22Rv1 (cell line): ENCODE data around the gene SLC38A4.

ENCODE experiments used
- H3K27ac ChIP-seq: fragments of 450-650 bp; 2 replicates; pipeline ENCODE4 v1.5.1; 2017
- CTCF ChIP-seq: fragments of 450-650 bp; IDR thresholded peaks from 2 replicates; pipeline ENCODE4 v1.5.1; 2017; ENCODE audit warnings: mild to moderate bottlenecking
- ZFX ChIP-seq: fragments of 450-650 bp; IDR thresholded peaks from 2 replicates; pipeline ENCODE4 v1.6.1; 2017; ENCODE audit warnings: antibody characterized with exemption, borderline replicate concordance

The SLC38A4 gene

GRCh38 chr12:46831335-46832129 lies 5.7 kb upstream of the SLC38A4 start:
- TF ChIP-seq ZFX, result no peak
- TF ChIP-seq CTCF, result no peak
- H3K27ac ChIP-seq, result no peak overlapping the region

DNA sequence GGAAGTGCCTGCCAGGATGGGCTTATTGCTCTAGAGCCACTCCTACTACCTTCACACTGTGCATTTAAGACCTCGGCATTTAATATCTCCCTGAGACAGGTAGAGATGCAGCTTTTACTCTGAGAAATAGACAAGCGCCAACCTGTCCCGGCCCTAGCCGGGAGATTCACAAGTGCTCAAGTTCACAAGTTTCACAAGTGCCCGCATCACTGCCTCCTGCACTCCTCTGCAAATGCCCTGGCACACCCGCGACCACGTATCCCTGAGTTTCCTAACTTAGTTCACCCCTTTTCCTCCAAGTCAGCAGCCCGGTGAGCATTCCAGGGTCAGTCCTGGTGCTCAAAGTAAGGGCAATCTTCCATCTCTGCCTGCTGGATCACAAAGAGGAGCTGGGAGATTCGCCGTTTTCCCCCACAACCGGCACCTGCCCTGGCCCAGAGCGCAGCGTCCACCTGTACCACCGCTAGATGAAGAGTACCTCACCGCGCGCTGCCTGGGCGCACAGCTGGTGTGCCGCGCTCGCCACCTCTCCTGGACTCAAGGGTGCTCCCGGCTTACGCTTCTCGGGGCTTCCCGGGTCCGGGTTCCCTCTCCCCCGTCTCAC lies 5.0 kb upstream of the SLC38A4 start:
- no peak overlapping the region for H3K27ac ChIP-seq
- TF ChIP-seq ZFX (no peak), CTCF (no peak)

DNA sequence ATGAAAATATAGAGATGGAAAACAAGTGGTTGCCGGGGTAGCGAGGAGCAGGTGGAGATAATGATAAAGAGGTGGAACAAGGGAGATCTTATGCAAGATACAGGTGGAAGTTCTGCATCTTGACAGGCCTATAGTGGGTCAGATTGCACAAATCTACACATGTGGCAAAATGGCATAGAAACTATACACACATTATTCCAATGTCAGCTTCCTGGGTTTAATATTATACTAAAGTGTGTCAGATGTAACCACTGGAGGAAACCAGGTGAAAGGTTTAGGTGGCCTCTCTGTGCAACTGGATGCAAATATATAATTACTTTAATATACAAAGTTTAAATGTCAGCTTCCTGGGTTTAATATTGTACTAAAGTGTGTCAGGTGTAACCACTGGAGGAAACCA lies 1.1 kb downstream of the SLC38A4 start:
- TF ChIP-seq CTCF (no peak), ZFX (no peak)
- no peak overlapping the region for H3K27ac ChIP-seq

DNA sequence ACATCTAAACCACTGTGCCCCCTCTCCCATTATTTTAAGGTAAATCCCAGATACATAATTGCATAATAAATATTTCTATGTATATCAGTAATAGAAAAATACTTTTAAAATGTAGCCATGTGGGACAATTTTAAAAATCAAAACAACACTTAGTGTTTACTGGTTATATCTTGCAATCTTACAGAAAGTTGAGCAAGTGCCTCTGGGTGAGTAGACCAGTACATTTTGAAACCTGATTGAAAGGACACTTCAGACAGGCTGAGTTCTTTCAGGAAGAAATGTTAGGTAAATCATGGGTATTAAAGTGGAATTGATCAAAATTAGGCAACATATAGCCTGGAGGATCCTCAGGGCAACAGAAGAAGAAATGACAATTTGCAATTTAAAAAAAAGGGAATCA lies 7.2 kb downstream of the SLC38A4 start:
- TF ChIP-seq ZFX (no peak), CTCF (no peak)
- no peak overlapping the region for H3K27ac ChIP-seq

DNA sequence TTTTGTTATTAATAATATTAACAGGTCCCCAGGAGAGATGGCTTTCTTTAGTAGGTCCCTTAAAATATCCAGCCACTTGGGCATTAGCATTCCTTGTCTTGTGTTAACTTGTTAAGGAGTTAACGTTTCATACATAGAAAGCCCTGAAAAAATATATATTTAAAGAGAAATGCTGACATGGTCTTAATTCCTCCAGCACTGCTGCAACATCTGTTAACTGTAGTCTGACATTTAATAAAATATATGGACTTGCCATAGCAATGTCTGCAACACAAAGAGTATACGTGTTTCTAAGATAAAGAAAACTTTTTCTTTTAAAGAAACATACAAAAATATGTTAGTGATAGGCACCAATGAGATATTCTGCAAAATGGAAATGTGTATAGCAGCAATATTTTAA lies 10.0 kb downstream of the SLC38A4 start:
- no peak overlapping the region for H3K27ac ChIP-seq
- TF ChIP-seq CTCF (no peak), ZFX (no peak)

DNA sequence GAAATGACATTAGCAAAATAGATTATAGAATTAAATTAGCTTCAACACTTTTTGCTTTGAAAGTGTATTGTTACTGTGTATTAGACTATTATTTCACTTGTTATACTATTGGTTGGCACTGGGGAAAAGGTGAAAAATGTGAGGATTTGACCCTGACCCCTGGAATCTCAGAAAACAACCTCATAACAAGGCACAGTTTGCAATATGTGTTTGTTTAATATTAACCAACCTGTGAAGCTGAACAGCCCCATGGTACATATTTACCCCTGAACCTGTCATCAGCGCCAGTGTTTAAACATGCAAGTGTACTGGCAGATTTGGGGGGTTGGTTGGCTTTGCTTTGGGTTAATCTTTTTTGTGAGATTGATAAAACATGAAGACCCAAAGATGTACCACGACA lies 11.7 kb downstream of the SLC38A4 start:
- H3K27ac ChIP-seq, result no peak overlapping the region
- TF ChIP-seq ZFX, result no peak
- TF ChIP-seq CTCF, result no peak

GRCh38 chr12:46811185-46811584 lies 14.6 kb downstream of the SLC38A4 start:
- TF ChIP-seq CTCF (no peak), ZFX (no peak)
- no peak overlapping the region for H3K27ac ChIP-seq
